ENCODE measurements around the gene MITF.

Gene MITF

DNA sequence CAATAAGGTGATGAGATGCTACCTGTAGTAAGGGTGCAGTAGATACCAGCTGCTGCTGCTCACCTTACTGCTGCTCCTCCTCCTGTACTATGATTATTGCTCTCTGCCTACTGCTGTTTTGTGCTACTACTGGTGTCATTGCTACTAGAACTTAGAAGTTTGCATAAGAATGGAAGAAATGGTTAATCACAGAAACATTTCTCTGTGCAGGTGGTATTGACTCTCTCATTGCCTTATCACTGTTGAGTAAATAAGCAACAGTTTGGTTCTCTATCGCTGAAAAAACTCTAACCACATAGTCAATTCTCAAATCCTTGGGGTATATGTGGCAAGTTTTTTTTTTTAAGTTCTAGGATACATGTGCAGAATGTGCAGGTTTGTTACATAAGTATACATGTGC is 16.5 kb downstream of the MITF start:
- Histone ChIP-seq H3K9me3 (ENCODE audit: control insufficient read depth, low read length) (peaks cover 2% of the 10 kb centered on the region), H2AFZ (ENCODE audit: low read depth, low read length) (no peak overlapping the region), H3K27ac (ENCODE audit: low read length, poor library complexity, severe bottlenecking) (no peak overlapping the region), H3K4me1 (ENCODE audit: control insufficient read depth, insufficient read depth, low read depth, low read length) (peaks cover 4% of the 10 kb centered on the region), H3K27me3 (ENCODE audit: control insufficient read depth in 1 of 2, insufficient read depth in 1 of 2, low read length in 2 of 2) (no peaks in the 10 kb centered on the region), H3K9ac (ENCODE audit: low read length) (no peak overlapping the region), H3K4me2 (ENCODE audit: low read length, poor library complexity, severe bottlenecking) (no peak overlapping the region), H3K18ac (ENCODE audit: low read depth in 1 of 2, low read length in 2 of 2) (no peak overlapping the region), H3K23ac (ENCODE audit: low read length in 2 of 2) (no peak overlapping the region), H2BK5ac (ENCODE audit: low read depth, low read length, poor library complexity, severe bottlenecking) (no peak overlapping the region), H3K79me1 (replicated peaks; ENCODE audit: low read length, poor library complexity, severe bottlenecking) (peaks cover 27% of the 10 kb centered on the region), H4K8ac (ENCODE audit: low read length) (no peak overlapping the region), H2BK120ac (ENCODE audit: low read depth, low read length) (no peak overlapping the region), H2BK15ac (ENCODE audit: low read depth, poor library complexity, severe bottlenecking) (no peak overlapping the region), H2AK5ac (ENCODE audit: low read length, severe bottlenecking) (no peak overlapping the region), H3K4ac (ENCODE audit: low read depth in 1 of 2, low read length in 2 of 2) (no peak overlapping the region), H2BK12ac (ENCODE audit: low read length in 2 of 2) (peak overlapping the region in 1 of 2 experiments; percentile 70), H3K14ac (ENCODE audit: low read length in 2 of 2) (no peak overlapping the region), H4K91ac (ENCODE audit: low read length) (no peak overlapping the region), H3K36me3 (ENCODE audit: control insufficient read depth in 1 of 2, insufficient read depth in 2 of 2, low read depth in 1 of 2, low read length in 2 of 2) (peaks cover 0 to 6% of the 10 kb centered on the region in 2 experiments), H3K4me3 (ENCODE audit: insufficient read depth in 1 of 2, low read depth in 1 of 2, low read length in 2 of 2) (no peak overlapping the region)
- WGBS: no CpG with 5 or more reads among the region's 1 CpG
- no peak for DNase-seq

DNA sequence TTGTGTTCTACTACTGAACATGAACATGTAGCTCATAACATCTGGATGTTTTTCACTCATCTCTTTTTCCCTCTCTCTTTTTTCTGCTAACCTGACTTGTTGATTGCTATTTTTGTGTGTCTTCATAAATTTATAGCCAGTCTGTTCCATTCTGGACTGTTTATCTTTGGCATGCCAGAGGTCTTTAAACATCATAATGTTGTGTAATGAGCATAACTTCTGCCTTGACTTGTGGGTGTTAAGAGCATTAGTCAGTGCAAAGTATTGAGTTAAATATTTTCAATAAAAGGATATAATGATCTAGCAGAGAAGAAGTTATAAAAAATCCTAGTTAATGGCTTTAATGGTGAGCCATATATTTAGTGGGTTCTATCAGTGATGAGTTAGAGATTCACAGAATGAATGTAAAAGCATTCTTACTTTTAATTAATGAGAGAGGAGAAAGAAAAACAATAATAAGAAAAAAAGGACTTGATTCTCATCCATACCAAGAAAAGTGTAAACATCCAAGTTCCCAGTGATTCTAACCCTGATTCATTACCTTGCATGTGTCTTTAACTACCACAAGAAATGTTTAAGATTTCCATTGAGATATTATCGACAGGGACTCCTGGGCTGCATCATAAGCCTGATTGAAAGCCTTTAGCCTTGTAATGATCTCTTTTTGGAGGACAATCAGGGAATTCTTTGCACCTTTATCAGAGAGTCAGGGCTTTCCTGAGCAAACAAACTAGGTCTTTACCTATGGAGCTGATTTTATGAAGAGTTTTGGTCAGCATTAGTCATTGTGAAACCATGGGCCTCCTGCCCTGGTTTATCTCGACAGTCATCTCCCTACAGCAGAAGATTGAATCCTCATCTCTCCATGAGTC is 22.9 kb downstream of the MITF start:
- peak overlapping the region in 1 of 2 experiments; percentile 71 for H2BK12ac ChIP-seq (ENCODE audit: low read length in 2 of 2)
- no peak overlapping the region for H3K14ac ChIP-seq (ENCODE audit: low read length in 2 of 2)
- H2BK5ac ChIP-seq (ENCODE audit: low read depth, low read length, poor library complexity, severe bottlenecking): peak overlapping the region; percentile 48
- peak overlapping the region in 1 of 2 experiments; percentile 4 for H3K18ac ChIP-seq (ENCODE audit: low read depth in 1 of 2, low read length in 2 of 2)
- peak overlapping the region in 1 of 2 experiments; percentile 29 for H3K4me3 ChIP-seq (ENCODE audit: insufficient read depth in 1 of 2, low read depth in 1 of 2, low read length in 2 of 2)
- DNase-seq: peak; percentile 85
- H3K36me3 ChIP-seq (ENCODE audit: control insufficient read depth in 1 of 2, insufficient read depth in 2 of 2, low read depth in 1 of 2, low read length in 2 of 2): no peaks in the 10 kb centered on the region
- 13% methylated on average over 1 of the region's 2 CpGs for WGBS
- no peak overlapping the region for H3K23ac ChIP-seq (ENCODE audit: low read length in 2 of 2)
- no peaks in the 10 kb centered on the region for H3K9me3 ChIP-seq (ENCODE audit: control insufficient read depth, low read length)
- H3K9ac ChIP-seq (ENCODE audit: low read length): no peak overlapping the region
- H2BK120ac ChIP-seq (ENCODE audit: low read depth, low read length): peak overlapping the region; percentile 77
- no peak overlapping the region for H4K8ac ChIP-seq (ENCODE audit: low read length)
- H2AK5ac ChIP-seq (ENCODE audit: low read length, severe bottlenecking): peak overlapping the region; percentile 36
- no peak overlapping the region for H2AFZ ChIP-seq (ENCODE audit: low read depth, low read length)
- H3K4ac ChIP-seq (ENCODE audit: low read depth in 1 of 2, low read length in 2 of 2): peak overlapping the region in 1 of 2 experiments; percentile 60
- H2BK15ac ChIP-seq (ENCODE audit: low read depth, poor library complexity, severe bottlenecking): no peak overlapping the region
- peaks cover 7% of the 10 kb centered on the region for H3K4me1 ChIP-seq (ENCODE audit: control insufficient read depth, insufficient read depth, low read depth, low read length)
- peak overlapping the region; percentile 57 for H3K4me2 ChIP-seq (ENCODE audit: low read length, poor library complexity, severe bottlenecking)
- peaks cover 7% of the 10 kb centered on the region for H3K79me1 ChIP-seq (replicated peaks; ENCODE audit: low read length, poor library complexity, severe bottlenecking)
- no peak overlapping the region for H4K91ac ChIP-seq (ENCODE audit: low read length)
- H3K27me3 ChIP-seq (ENCODE audit: control insufficient read depth in 1 of 2, insufficient read depth in 1 of 2, low read length in 2 of 2): no peaks in the 10 kb centered on the region
- peak overlapping the region; percentile 92 for H3K27ac ChIP-seq (ENCODE audit: low read length, poor library complexity, severe bottlenecking)

DNA sequence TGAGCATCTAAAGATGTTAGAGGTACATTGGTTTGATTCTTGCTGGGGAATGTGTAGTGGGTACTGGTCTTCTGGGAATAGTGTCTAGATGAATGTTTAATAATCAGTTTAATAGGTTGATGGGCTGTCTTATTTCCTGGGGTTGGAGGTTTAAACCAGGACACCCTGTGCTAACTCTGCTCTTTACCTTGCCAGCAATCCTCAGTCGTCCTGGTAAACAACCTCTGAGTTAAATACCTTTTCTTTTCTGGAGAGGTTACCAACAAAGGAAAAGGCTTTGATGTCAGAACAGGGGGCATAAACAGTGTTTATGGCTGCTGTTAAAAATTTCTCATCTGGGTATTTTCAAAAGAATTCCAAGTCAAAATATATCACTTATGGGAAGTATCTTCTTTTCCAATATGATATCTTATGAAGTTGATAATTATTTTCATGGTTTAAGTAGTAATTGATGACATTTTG is 23.5 kb downstream of the MITF start:
- Histone ChIP-seq H3K23ac (ENCODE audit: low read length in 2 of 2) (no peak overlapping the region), H2BK120ac (ENCODE audit: low read depth, low read length) (peak overlapping the region; percentile 77), H2AFZ (ENCODE audit: low read depth, low read length) (no peak overlapping the region), H4K91ac (ENCODE audit: low read length) (no peak overlapping the region), H3K9ac (ENCODE audit: low read length) (no peak overlapping the region), H3K14ac (ENCODE audit: low read length in 2 of 2) (no peak overlapping the region), H2BK12ac (ENCODE audit: low read length in 2 of 2) (no peak overlapping the region), H3K4me3 (ENCODE audit: insufficient read depth in 1 of 2, low read depth in 1 of 2, low read length in 2 of 2) (peak overlapping the region in 1 of 2 experiments; percentile 29), H2BK15ac (ENCODE audit: low read depth, poor library complexity, severe bottlenecking) (no peak overlapping the region), H3K79me1 (replicated peaks; ENCODE audit: low read length, poor library complexity, severe bottlenecking) (peaks cover 5% of the 10 kb centered on the region), H3K18ac (ENCODE audit: low read depth in 1 of 2, low read length in 2 of 2) (peak overlapping the region; percentile 4 to 38), H3K36me3 (ENCODE audit: control insufficient read depth in 1 of 2, insufficient read depth in 2 of 2, low read depth in 1 of 2, low read length in 2 of 2) (no peaks in the 10 kb centered on the region), H2AK5ac (ENCODE audit: low read length, severe bottlenecking) (peak overlapping the region; percentile 36), H3K4ac (ENCODE audit: low read depth in 1 of 2, low read length in 2 of 2) (peak overlapping the region in 1 of 2 experiments; percentile 60), H3K9me3 (ENCODE audit: control insufficient read depth, low read length) (no peaks in the 10 kb centered on the region), H3K27ac (ENCODE audit: low read length, poor library complexity, severe bottlenecking) (peak overlapping the region; percentile 92), H3K4me1 (ENCODE audit: control insufficient read depth, insufficient read depth, low read depth, low read length) (peaks cover 7% of the 10 kb centered on the region), H4K8ac (ENCODE audit: low read length) (no peak overlapping the region), H2BK5ac (ENCODE audit: low read depth, low read length, poor library complexity, severe bottlenecking) (peak overlapping the region; percentile 48), H3K4me2 (ENCODE audit: low read length, poor library complexity, severe bottlenecking) (peak overlapping the region; percentile 57), H3K27me3 (ENCODE audit: control insufficient read depth in 1 of 2, insufficient read depth in 1 of 2, low read length in 2 of 2) (no peaks in the 10 kb centered on the region)
- no CpG with 5 or more reads among the region's 1 CpG for WGBS
- no peak for DNase-seq

DNA sequence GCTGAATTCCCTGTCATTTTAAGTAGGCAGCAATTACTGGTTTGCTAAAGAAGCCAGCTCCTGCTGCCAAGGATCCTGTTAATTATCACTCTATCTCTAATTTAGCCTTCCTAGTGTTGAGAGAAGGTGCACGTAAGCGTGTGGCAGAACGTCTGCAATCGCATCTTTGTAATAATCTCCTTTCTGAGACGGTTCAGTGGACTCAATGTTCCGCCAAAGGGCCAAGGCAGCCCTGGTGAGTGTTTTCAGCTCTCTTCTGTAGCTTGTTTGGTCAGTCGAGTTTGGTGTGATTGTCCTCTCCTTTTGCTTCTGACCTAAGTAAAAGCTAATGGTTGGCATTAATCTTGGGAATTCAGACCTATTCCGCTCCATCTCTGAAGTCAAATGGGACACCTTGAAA is 24.2 kb downstream of the MITF start:
- no peak overlapping the region for H2BK120ac ChIP-seq (ENCODE audit: low read depth, low read length)
- no peak overlapping the region for H2AFZ ChIP-seq (ENCODE audit: low read depth, low read length)
- H3K4me3 ChIP-seq (ENCODE audit: insufficient read depth in 1 of 2, low read depth in 1 of 2, low read length in 2 of 2): no peak overlapping the region
- no peaks in the 10 kb centered on the region for H3K9me3 ChIP-seq (ENCODE audit: control insufficient read depth, low read length)
- H3K9ac ChIP-seq (ENCODE audit: low read length): no peak overlapping the region
- H3K79me1 ChIP-seq (replicated peaks; ENCODE audit: low read length, poor library complexity, severe bottlenecking): peaks cover 2% of the 10 kb centered on the region
- peak overlapping the region; percentile 16 for H2AK5ac ChIP-seq (ENCODE audit: low read length, severe bottlenecking)
- no peaks in the 10 kb centered on the region for H3K36me3 ChIP-seq (ENCODE audit: control insufficient read depth in 1 of 2, insufficient read depth in 2 of 2, low read depth in 1 of 2, low read length in 2 of 2)
- H3K27me3 ChIP-seq (ENCODE audit: control insufficient read depth in 1 of 2, insufficient read depth in 1 of 2, low read length in 2 of 2): no peaks in the 10 kb centered on the region
- 66% methylated on average over 7 of the region's 8 CpGs for WGBS
- H3K4ac ChIP-seq (ENCODE audit: low read depth in 1 of 2, low read length in 2 of 2): peak overlapping the region in 1 of 2 experiments; percentile 94
- no peak overlapping the region for H4K91ac ChIP-seq (ENCODE audit: low read length)
- no peak overlapping the region for H2BK15ac ChIP-seq (ENCODE audit: low read depth, poor library complexity, severe bottlenecking)
- peaks cover 7% of the 10 kb centered on the region for H3K4me1 ChIP-seq (ENCODE audit: control insufficient read depth, insufficient read depth, low read depth, low read length)
- peak overlapping the region; percentile 72 for H3K4me2 ChIP-seq (ENCODE audit: low read length, poor library complexity, severe bottlenecking)
- peak overlapping the region in 1 of 2 experiments; percentile 48 for H3K14ac ChIP-seq (ENCODE audit: low read length in 2 of 2)
- H2BK12ac ChIP-seq (ENCODE audit: low read length in 2 of 2): peak overlapping the region; percentile 75 to 95
- peak overlapping the region; percentile 92 for H3K27ac ChIP-seq (ENCODE audit: low read length, poor library complexity, severe bottlenecking)
- peak overlapping the region; percentile 59 for H4K8ac ChIP-seq (ENCODE audit: low read length)
- peak overlapping the region; percentile 47 to 93 for H3K18ac ChIP-seq (ENCODE audit: low read depth in 1 of 2, low read length in 2 of 2)
- H2BK5ac ChIP-seq (ENCODE audit: low read depth, low read length, poor library complexity, severe bottlenecking): peak overlapping the region; percentile 0
- no peak overlapping the region for H3K23ac ChIP-seq (ENCODE audit: low read length in 2 of 2)
- DNase-seq: no peak
